HG02938 (cell line): ENCODE measurements around the gene TSPAN18.

Experiments used
- ATAC-seq: cut with Tn5 transposase; IDR thresholded peaks from one replicate; pipeline ENCODE4 v1.9.1; 2021; ENCODE audit warnings: mild to moderate bottlenecking, moderate library complexity; ENCODE audit not compliant: unreplicated experiment

The TSPAN18 gene

GRCh38 chr11:44936525-44936924 is 209.8 kb downstream of the TSPAN18 start:
- no peak for ATAC-seq

- no peak for ATAC-seq
Observed at GRCh38 chr11:44936951-44937543, 210.3 kb downstream of the TSPAN18 start.

- ATAC-seq, result no peak
Observed at GRCh38 chr11:44938066-44938691, 211.4 kb downstream of the TSPAN18 start.

- ATAC-seq, result no peak
Observed at GRCh38 chr11:44939673-44940395, 213.1 kb downstream of the TSPAN18 start.

GRCh38 chr11:44940404-44940803 is 213.6 kb downstream of the TSPAN18 start:
- ATAC-seq, result no peak

GRCh38 chr11:44940835-44941234 is 214.1 kb downstream of the TSPAN18 start:
- no peak for ATAC-seq

- ATAC-seq, result no peak
Observed at GRCh38 chr11:44941259-44942021, 214.7 kb downstream of the TSPAN18 start.

- ATAC-seq, result no peak
Observed at GRCh38 chr11:44942029-44942955, 215.5 kb downstream of the TSPAN18 start.

GRCh38 chr11:44943118-44943517 is 216.4 kb downstream of the TSPAN18 start:
- ATAC-seq, result no peak

- no peak for ATAC-seq
Observed at GRCh38 chr11:44943696-44944095, 216.9 kb downstream of the TSPAN18 start.

- no peak for ATAC-seq
Observed at GRCh38 chr11:44944181-44944852, 217.6 kb downstream of the TSPAN18 start.

GRCh38 chr11:44944853-44945235 is 218.1 kb downstream of the TSPAN18 start:
- ATAC-seq, result no peak

GRCh38 chr11:44945666-44946065 is 218.9 kb downstream of the TSPAN18 start:
- ATAC-seq, result no peak

GRCh38 chr11:44946263-44946662 is 219.5 kb downstream of the TSPAN18 start:
- ATAC-seq, result no peak

- ATAC-seq, result no peak
Observed at GRCh38 chr11:44947114-44947513, 220.4 kb downstream of the TSPAN18 start.

GRCh38 chr11:44948155-44948554 is 221.4 kb downstream of the TSPAN18 start:
- ATAC-seq, result no peak

- no peak for ATAC-seq
Observed at GRCh38 chr11:44949160-44950030, 222.6 kb downstream of the TSPAN18 start.

- no peak for ATAC-seq
Observed at GRCh38 chr11:44950031-44950624, 223.4 kb downstream of the TSPAN18 start.
